GM23338 (cell line): ENCODE results near the gene ING2. TPM values are rescaled to one million over a fixed set of nuclear protein-coding genes. Genes with fewer than 3 reads are reported as not detected.

Experiments used
- ATAC-seq: fragments of 200-7000 bp; cut with Tn5 transposase; 3 replicates; pipeline ENCODE4 v1.9.1; 2020
- DNase-seq: peaks from one replicate; pipeline ENCODE4 v3.0.0-alpha.2; 2015; ENCODE audit warnings: low spot score
- H2AFZ ChIP-seq: fragments of 200-600 bp; sonication (generic); 2 replicates; pipeline ENCODE4 v1.8.0; 2016; ENCODE audit warnings: antibody characterized with exemption, mild to moderate bottlenecking, moderate library complexity
- H3F3A ChIP-seq: fragments of 200-600 bp; sonication (generic); replicated peaks from 2 replicates; pipeline ENCODE4 v1.8.0; 2017; ENCODE audit warnings: antibody characterized with exemption, mixed run types, low read depth
- H3K27ac ChIP-seq: fragments of 200-600 bp; sonication (generic); 2 replicates; pipeline ENCODE4 v1.6.1; 2016; ENCODE audit warnings: low read depth
- H3K27me3 ChIP-seq: fragments of 200-600 bp; sonication (generic); 2 replicates; pipeline ENCODE4 v1.8.0; 2016; ENCODE audit warnings: mild to moderate bottlenecking, mixed run types, moderate library complexity; ENCODE audit not compliant: insufficient read depth
- H3K36me3 ChIP-seq: fragments of 200-600 bp; sonication (generic); 2 replicates; pipeline ENCODE4 v1.8.0; 2016; ENCODE audit warnings: mild to moderate bottlenecking; ENCODE audit not compliant: insufficient read depth
- H3K4me1 ChIP-seq: fragments of 200-600 bp; sonication (generic); 2 replicates; pipeline ENCODE4 v1.8.0; 2016; ENCODE audit warnings: mild to moderate bottlenecking, moderate library complexity; ENCODE audit not compliant: insufficient read depth
- H3K4me2 ChIP-seq: fragments of 200-600 bp; sonication (generic); 2 replicates; pipeline ENCODE4 v1.7.1; 2017; ENCODE audit warnings: mixed run types
- H3K4me3 ChIP-seq: fragments of 200-600 bp; sonication (generic); 2 replicates; pipeline ENCODE4 v1.6.1; 2016; ENCODE audit warnings: mixed run types
- H3K79me2 ChIP-seq: fragments of 200-600 bp; sonication (generic); replicated peaks from 2 replicates; pipeline ENCODE4 v1.8.0; 2017; ENCODE audit warnings: mild to moderate bottlenecking; ENCODE audit not compliant: insufficient read depth
- H3K9me2 ChIP-seq: fragments of 200-600 bp; sonication (generic); 2 replicates; pipeline ENCODE4 v1.8.0; 2017; ENCODE audit not compliant: insufficient read depth
- H4K20me1 ChIP-seq: fragments of 200-600 bp; sonication (generic); replicated peaks from 2 replicates; pipeline ENCODE4 v1.8.0; 2017; ENCODE audit warnings: mild to moderate bottlenecking; ENCODE audit not compliant: insufficient read depth
- H3K27ac Mint-ChIP-seq: 2 replicates; pipeline ENCODE4 v1.8.0; 2020; ENCODE audit warnings: inconsistent platforms, mild to moderate bottlenecking, moderate library complexity, mixed read lengths
- H3K27me3 Mint-ChIP-seq: 3 replicates; pipeline ENCODE4 v1.8.0; 2022; ENCODE audit warnings: low read depth, mild to moderate bottlenecking, moderate library complexity, mixed read lengths, inconsistent platforms; ENCODE audit not compliant: insufficient read depth, poor library complexity
- H3K36me3 Mint-ChIP-seq: 3 replicates; pipeline ENCODE4 v1.8.0; 2021; ENCODE audit warnings: low read depth, mild to moderate bottlenecking, inconsistent platforms, moderate library complexity, mixed read lengths
- H3K4me1 Mint-ChIP-seq: 3 replicates; pipeline ENCODE4 v1.8.0; 2020; ENCODE audit warnings: mild to moderate bottlenecking, inconsistent platforms, mixed read lengths
- H3K4me3 Mint-ChIP-seq: 3 replicates; pipeline ENCODE4 v1.8.0; 2021; ENCODE audit warnings: moderate library complexity, mild to moderate bottlenecking, inconsistent platforms, mixed read lengths
- H3K9me3 Mint-ChIP-seq: 3 replicates; pipeline ENCODE4 v1.8.0; 2020; ENCODE audit warnings: moderate library complexity, mild to moderate bottlenecking, inconsistent platforms, mixed read lengths
- CREB1 ChIP-seq: fragments of 250-450 bp; sonication (Bioruptor Pico); IDR thresholded peaks from 2 replicates; pipeline ENCODE4 v1.5.0; 2020; ENCODE audit warnings: low read depth, mild to moderate bottlenecking, moderate library complexity
- EZH2 ChIP-seq: fragments of 200-600 bp; sonication (generic); IDR thresholded peaks from one replicate; pipeline ENCODE4 v1.8.0; 2017; ENCODE audit warnings: antibody characterized with exemption, mild to moderate bottlenecking, low read depth; ENCODE audit not compliant: unreplicated experiment
- EZH2phosphoT487 ChIP-seq: fragments of 200-600 bp; sonication (generic); IDR thresholded peaks from one replicate; pipeline ENCODE4 v1.8.1; 2018; ENCODE audit warnings: antibody characterized with exemption; ENCODE audit not compliant: unreplicated experiment
- JUNB ChIP-seq: IDR thresholded peaks from one replicate; pipeline ENCODE4 v1.6.1; 2016; ENCODE audit warnings: antibody characterized with exemption; ENCODE audit not compliant: unreplicated experiment
- NANOG ChIP-seq: IDR thresholded peaks from 2 replicates; pipeline ENCODE4 v1.6.1; 2016; ENCODE audit warnings: antibody characterized with exemption, borderline replicate concordance
- POLR2AphosphoS5 ChIP-seq: IDR thresholded peaks from 2 replicates; pipeline ENCODE4 v1.6.1; 2016; ENCODE audit warnings: antibody characterized with exemption, low read depth
- STAT1 ChIP-seq: IDR thresholded peaks from one replicate; pipeline ENCODE4 v1.6.1; 2016; ENCODE audit warnings: antibody characterized with exemption; ENCODE audit not compliant: unreplicated experiment
- ZNF114 ChIP-seq: fragments of 250-450 bp; sonication (Bioruptor Pico); IDR thresholded peaks from 2 replicates; pipeline ENCODE4 v1.5.0; 2020; ENCODE audit warnings: mild to moderate bottlenecking, moderate library complexity
- ZNF331 ChIP-seq: fragments of 250-450 bp; sonication (Bioruptor Pico); IDR thresholded peaks from 2 replicates; pipeline ENCODE4 v1.5.0; 2020; ENCODE audit warnings: low read depth, mild to moderate bottlenecking, moderate library complexity
- polyA plus RNA-seq: library from polyadenylated mRNA; unstranded; fragments of >200 nt; fragmentation: Nextera tagmentation; extraction: Ambion mirVana; gene quantifications from 2 replicates; pipeline ENCODE4 v1.2.1, GENCODE V29; 2016
- total RNA-seq: library from RNA; depleted of rRNA; stranded (reverse); fragments of >200 nt; shearing (Covaris generic); gene quantifications from 2 replicates; pipeline ENCODE4 v1.2.3, GENCODE V29; 2014
- TF ChIP-seq, protein P1 (sequence below): IDR thresholded peaks from 2 replicates; pipeline ENCODE4 v1.6.1; 2016; ENCODE audit warnings: antibody characterized with exemption
- TF ChIP-seq, protein P2 (sequence below), 2 experiments: fragments of 200-600 bp in 1 of 2; sonication (generic) in 1 of 2; conservative IDR thresholded peaks; 2 replicates each; pipeline versions ENCODE4 v1.5.1 to v1.6.1; 2016 to 2017; ENCODE audit warnings: antibody characterized with exemption in 2 of 2, low read depth in 2 of 2, mild to moderate bottlenecking in 2 of 2, moderate library complexity in 1 of 2
- TF ChIP-seq, protein P3 (sequence below): fragments of 250-450 bp; sonication (Bioruptor Pico); IDR thresholded peaks from 2 replicates; pipeline ENCODE4 v1.5.0; 2020; ENCODE audit warnings: mild to moderate bottlenecking, moderate library complexity
- TF ChIP-seq, protein P4 (sequence below): IDR thresholded peaks from one replicate; pipeline ENCODE4 v1.6.1; 2018; ENCODE audit warnings: antibody characterized with exemption; ENCODE audit not compliant: unreplicated experiment

Gene ING2
- total and polyA plus RNA-seq, 2 experiments from 2014 or later, result 21.5 to 34.2 TPM

DNA sequence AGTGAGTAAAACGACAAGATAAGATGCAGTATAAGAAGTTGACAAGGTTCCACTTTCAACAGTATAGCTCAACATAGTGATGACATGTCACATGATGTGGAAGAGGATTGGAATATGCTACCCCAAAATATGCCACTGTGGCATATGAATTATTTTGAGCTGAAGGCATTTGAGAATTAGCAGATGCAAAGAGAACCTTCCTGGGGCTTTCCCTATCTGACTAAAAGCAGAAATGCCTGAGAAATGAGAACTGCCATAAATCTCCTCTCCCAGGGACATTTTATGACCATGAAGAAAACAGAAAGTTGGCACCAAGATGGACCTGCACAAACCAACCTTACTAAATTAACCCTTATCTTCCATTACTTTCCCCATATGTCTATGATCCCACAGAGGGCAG, 35.6 kb upstream of the ING2 start:
- Mint-ChIP-seq H3K36me3 (peaks cover 41% of the 10 kb centered on the region), H3K4me3 (no peak overlapping the region), H3K27ac (no peak overlapping the region), H3K9me3 (peaks cover 32% of the 10 kb centered on the region), H3K4me1 (peaks cover 23% of the 10 kb centered on the region), H3K27me3 (peaks cover 6% of the 10 kb centered on the region)
- H3K4me3 ChIP-seq, result no peak overlapping the region
- no peaks in the 10 kb centered on the region for H3K9me2 ChIP-seq
- H3K27me3 ChIP-seq, result no peaks in the 10 kb centered on the region
- DNase-seq (no peak), ATAC-seq (no peak)
- H3K36me3 ChIP-seq, result no peaks in the 10 kb centered on the region; the same call in 1 of the 2 replicates
- H4K20me1 ChIP-seq, result no peaks in the 10 kb centered on the region
- H3K79me2 ChIP-seq, result no peaks in the 10 kb centered on the region
- TF ChIP-seq, protein P1, sequence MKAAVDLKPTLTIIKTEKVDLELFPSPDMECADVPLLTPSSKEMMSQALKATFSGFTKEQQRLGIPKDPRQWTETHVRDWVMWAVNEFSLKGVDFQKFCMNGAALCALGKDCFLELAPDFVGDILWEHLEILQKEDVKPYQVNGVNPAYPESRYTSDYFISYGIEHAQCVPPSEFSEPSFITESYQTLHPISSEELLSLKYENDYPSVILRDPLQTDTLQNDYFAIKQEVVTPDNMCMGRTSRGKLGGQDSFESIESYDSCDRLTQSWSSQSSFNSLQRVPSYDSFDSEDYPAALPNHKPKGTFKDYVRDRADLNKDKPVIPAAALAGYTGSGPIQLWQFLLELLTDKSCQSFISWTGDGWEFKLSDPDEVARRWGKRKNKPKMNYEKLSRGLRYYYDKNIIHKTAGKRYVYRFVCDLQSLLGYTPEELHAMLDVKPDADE, result no peak
- TF ChIP-seq NANOG (no peak), ZNF331 (CRISPR knock-in tag) (no peak), STAT1 (no peak), EZH2phosphoT487 (no peak), EZH2 (no peak), ZNF114 (CRISPR knock-in tag) (no peak), CREB1 (CRISPR knock-in tag) (no peak), POLR2AphosphoS5 (no peak), JUNB (no peak)
- TF ChIP-seq, protein P2, sequence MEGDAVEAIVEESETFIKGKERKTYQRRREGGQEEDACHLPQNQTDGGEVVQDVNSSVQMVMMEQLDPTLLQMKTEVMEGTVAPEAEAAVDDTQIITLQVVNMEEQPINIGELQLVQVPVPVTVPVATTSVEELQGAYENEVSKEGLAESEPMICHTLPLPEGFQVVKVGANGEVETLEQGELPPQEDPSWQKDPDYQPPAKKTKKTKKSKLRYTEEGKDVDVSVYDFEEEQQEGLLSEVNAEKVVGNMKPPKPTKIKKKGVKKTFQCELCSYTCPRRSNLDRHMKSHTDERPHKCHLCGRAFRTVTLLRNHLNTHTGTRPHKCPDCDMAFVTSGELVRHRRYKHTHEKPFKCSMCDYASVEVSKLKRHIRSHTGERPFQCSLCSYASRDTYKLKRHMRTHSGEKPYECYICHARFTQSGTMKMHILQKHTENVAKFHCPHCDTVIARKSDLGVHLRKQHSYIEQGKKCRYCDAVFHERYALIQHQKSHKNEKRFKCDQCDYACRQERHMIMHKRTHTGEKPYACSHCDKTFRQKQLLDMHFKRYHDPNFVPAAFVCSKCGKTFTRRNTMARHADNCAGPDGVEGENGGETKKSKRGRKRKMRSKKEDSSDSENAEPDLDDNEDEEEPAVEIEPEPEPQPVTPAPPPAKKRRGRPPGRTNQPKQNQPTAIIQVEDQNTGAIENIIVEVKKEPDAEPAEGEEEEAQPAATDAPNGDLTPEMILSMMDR (conservative IDR thresholded peaks at IDR 0.05; ENCODE audit: low read depth in 2 of 2), result no peak
- TF ChIP-seq, protein P3, sequence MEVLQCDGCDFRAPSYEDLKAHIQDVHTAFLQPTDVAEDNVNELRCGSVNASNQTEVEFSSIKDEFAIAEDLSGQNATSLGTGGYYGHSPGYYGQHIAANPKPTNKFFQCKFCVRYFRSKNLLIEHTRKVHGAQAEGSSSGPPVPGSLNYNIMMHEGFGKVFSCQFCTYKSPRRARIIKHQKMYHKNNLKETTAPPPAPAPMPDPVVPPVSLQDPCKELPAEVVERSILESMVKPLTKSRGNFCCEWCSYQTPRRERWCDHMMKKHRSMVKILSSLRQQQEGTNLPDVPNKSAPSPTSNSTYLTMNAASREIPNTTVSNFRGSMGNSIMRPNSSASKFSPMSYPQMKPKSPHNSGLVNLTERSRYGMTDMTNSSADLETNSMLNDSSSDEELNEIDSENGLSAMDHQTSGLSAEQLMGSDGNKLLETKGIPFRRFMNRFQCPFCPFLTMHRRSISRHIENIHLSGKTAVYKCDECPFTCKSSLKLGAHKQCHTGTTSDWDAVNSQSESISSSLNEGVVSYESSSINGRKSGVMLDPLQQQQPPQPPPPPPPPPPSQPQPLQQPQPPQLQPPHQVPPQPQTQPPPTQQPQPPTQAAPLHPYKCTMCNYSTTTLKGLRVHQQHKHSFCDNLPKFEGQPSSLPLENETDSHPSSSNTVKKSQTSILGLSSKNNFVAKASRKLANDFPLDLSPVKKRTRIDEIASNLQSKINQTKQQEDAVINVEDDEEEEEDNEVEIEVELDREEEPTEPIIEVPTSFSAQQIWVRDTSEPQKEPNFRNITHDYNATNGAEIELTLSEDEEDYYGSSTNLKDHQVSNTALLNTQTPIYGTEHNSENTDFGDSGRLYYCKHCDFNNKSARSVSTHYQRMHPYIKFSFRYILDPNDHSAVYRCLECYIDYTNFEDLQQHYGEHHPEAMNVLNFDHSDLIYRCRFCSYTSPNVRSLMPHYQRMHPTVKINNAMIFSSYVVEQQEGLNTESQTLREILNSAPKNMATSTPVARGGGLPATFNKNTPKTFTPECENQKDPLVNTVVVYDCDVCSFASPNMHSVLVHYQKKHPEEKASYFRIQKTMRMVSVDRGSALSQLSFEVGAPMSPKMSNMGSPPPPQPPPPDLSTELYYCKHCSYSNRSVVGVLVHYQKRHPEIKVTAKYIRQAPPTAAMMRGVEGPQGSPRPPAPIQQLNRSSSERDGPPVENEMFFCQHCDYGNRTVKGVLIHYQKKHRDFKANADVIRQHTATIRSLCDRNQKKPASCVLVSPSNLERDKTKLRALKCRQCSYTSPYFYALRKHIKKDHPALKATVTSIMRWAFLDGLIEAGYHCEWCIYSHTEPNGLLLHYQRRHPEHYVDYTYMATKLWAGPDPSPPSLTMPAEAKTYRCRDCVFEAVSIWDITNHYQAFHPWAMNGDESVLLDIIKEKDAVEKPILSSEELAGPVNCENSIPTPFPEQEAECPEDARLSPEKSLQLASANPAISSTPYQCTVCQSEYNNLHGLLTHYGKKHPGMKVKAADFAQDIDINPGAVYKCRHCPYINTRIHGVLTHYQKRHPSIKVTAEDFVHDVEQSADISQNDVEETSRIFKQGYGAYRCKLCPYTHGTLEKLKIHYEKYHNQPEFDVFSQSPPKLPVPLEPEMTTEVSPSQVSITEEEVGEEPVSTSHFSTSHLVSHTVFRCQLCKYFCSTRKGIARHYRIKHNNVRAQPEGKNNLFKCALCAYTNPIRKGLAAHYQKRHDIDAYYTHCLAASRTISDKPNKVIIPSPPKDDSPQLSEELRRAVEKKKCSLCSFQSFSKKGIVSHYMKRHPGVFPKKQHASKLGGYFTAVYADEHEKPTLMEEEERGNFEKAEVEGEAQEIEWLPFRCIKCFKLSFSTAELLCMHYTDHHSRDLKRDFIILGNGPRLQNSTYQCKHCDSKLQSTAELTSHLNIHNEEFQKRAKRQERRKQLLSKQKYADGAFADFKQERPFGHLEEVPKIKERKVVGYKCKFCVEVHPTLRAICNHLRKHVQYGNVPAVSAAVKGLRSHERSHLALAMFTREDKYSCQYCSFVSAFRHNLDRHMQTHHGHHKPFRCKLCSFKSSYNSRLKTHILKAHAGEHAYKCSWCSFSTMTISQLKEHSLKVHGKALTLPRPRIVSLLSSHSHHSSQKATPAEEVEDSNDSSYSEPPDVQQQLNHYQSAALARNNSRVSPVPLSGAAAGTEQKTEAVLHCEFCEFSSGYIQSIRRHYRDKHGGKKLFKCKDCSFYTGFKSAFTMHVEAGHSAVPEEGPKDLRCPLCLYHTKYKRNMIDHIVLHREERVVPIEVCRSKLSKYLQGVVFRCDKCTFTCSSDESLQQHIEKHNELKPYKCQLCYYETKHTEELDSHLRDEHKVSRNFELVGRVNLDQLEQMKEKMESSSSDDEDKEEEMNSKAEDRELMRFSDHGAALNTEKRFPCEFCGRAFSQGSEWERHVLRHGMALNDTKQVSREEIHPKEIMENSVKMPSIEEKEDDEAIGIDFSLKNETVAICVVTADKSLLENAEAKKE (CRISPR knock-in tag), result no peak
- TF ChIP-seq, protein P4, sequence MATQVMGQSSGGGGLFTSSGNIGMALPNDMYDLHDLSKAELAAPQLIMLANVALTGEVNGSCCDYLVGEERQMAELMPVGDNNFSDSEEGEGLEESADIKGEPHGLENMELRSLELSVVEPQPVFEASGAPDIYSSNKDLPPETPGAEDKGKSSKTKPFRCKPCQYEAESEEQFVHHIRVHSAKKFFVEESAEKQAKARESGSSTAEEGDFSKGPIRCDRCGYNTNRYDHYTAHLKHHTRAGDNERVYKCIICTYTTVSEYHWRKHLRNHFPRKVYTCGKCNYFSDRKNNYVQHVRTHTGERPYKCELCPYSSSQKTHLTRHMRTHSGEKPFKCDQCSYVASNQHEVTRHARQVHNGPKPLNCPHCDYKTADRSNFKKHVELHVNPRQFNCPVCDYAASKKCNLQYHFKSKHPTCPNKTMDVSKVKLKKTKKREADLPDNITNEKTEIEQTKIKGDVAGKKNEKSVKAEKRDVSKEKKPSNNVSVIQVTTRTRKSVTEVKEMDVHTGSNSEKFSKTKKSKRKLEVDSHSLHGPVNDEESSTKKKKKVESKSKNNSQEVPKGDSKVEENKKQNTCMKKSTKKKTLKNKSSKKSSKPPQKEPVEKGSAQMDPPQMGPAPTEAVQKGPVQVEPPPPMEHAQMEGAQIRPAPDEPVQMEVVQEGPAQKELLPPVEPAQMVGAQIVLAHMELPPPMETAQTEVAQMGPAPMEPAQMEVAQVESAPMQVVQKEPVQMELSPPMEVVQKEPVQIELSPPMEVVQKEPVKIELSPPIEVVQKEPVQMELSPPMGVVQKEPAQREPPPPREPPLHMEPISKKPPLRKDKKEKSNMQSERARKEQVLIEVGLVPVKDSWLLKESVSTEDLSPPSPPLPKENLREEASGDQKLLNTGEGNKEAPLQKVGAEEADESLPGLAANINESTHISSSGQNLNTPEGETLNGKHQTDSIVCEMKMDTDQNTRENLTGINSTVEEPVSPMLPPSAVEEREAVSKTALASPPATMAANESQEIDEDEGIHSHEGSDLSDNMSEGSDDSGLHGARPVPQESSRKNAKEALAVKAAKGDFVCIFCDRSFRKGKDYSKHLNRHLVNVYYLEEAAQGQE, result no peak
- H3F3A ChIP-seq, result no peaks in the 10 kb centered on the region
- no peak overlapping the region for H3K27ac ChIP-seq
- H3K4me1 ChIP-seq, result peaks cover 5% of the 10 kb centered on the region
- no peak overlapping the region for H2AFZ ChIP-seq
- H3K4me2 ChIP-seq, result no peak overlapping the region
